Stimulated activated CD8-positive, alpha-beta memory T cell treated with anti-CD3 and anti-CD28 coated beads, Interleukin-7, amount 100 ng/mL, for 1 hour (primary cell): Measurements from ENCODE around the gene DTD1.

Experiments
- DNase-seq, 2 donors: peaks; one replicate each; pipeline ENCODE4 v3.0.0-alpha.2; 2020; ENCODE audit warnings: low read depth in 2 of 2

The DTD1 gene

DNA sequence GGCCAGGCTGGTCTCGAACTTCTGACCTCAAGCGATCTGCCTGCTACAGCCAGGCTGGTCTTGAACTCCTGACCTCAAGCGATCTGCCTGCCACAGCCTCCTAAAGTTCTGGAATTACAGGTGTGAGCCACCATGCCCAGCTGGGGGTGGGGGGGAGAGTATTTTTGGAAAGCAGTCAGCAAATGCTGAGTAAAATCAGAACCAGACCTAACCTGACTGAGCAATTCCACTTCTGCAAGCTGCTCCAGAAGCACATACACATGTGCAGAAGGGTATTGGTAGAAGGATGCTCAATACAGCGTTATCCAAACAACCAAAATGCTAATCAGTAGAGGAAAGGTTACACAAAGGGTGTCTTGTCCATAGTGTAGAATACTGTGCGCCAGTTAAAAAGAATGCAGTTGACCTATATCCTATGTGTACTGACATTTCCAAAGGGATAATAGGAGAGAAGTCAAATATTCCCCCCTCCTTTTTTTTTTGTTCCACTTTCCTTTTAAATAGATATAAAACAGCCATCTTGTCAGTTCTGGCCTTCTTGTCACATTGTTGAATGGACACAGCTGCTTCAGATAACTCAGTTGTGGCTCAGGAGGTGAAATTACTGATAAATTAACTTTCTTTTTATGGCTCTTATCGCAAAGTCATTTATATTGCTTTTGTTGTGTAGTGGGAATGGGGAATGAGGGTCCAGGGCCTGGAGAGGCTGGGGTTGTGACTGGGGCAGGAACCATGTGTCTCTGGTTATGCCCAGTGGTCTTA is 74.6 kb downstream of the DTD1 start:
- no peak for DNase-seq

- no peak for DNase-seq
Measured at GRCh38 chr20:18663932-18664331, 76.1 kb downstream of the DTD1 start.

DNA sequence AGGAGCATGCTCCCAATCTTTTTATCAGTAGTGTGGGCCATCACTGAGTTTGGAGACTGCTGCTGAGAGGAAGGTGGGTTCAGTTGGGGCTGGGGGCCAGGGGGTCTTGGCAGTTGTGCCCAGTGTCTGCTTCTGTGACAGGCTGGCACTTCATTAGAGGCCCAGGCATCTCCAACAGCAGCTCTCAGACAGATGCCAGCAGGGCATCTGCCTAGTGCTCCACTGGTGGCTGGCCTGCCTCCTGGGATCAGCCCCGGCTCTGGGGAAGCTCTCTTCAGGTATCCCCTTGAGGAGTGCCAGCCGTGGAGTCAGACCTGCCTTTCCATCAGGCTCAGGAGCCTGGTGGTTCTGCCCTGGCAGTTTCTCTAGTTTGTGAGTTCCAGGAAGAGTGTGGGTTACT is 77.3 kb downstream of the DTD1 start:
- no peak for DNase-seq

DNA sequence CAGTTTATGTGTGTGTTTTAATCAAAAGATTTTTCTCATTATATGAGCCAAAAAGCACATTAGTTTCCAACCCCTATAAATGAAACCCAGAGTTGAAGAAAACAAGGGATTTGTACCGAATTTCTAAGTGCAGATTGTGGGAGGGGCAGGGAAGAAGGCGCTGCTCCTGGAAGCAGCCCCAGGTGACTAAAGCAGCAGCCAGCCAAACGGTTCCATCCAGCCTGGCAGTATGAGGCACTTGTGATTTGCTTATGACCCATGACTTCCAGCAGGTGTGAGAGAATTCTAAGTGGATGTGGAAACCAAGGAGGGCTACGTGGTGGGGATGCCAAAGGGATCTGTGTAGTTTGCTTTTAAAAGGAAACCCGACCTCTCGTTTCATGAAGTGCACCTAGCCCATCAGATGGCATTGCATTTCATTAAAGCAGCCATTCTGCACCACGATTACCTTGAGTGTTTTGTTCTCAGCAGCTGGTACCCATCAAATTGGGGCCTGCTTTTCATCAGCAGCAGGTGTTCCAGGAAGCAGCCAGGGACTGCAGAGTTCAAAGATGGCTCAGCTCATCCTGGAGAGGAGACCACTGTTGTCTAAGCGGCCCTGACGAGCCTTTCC is 79.1 kb downstream of the DTD1 start:
- no peak for DNase-seq

DNA sequence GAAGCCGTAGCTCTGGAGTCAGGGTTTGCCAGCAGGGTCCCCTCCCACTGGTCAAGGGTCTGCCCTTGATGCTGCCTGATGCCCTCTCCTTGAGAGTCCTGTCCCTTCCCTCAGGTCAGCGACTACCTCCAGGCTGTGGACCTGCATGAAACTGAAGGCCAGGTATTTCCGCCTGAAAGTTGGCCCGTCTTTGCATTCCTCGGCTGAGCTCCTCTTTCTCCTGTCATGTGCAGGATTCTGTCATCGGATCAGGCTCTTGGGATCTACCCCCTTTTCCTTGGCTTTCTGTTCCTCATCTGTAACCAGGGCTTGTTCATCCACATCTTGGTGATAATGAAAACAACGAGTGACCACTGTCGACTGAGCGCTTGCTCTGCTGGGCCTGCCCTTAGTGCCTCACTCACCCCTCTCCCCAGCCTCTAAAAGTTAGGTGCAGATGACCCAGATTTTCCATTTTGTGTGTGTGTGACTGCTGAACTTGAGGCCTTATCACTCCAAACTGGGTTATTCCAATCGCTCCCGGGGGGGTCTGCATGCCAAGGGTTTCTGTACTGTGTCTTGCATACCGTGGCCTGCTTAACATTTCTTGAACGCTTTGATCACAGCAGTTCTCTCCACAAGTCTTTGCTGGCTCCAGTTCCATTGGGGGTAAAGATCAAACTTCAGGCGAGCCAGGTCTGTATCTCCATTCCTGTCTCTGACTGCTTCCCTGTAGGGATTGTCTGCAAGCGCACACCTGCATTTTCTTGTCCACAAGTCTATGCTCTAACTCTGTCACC is 81.6 kb downstream of the DTD1 start:
- DNase-seq = no peak

- DNase-seq = no peak
Measured at GRCh38 chr20:18671203-18671710, 83.4 kb downstream of the DTD1 start.

DNA sequence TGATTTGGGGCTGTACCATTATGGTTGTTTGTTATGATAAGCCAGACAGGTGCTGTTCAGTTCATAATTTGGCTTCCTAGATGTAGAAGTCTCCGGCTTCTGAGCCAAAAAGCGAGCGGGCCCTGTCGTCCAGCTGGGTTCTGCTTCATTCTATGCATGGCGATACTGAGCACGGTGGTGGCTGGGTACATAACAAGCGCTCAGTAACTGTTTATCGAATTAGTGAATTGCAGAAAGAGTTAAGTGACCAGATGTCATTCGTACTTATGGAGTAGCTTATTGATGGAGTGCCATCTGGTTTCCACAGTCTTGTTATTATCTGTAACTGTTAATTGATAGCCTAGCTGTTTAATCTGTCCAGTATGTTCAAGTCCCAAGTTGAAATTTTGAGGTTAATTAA is 85.0 kb downstream of the DTD1 start:
- no peak for DNase-seq

- DNase-seq = no peak
Measured at GRCh38 chr20:18676396-18676795, 88.5 kb downstream of the DTD1 start.

DNA sequence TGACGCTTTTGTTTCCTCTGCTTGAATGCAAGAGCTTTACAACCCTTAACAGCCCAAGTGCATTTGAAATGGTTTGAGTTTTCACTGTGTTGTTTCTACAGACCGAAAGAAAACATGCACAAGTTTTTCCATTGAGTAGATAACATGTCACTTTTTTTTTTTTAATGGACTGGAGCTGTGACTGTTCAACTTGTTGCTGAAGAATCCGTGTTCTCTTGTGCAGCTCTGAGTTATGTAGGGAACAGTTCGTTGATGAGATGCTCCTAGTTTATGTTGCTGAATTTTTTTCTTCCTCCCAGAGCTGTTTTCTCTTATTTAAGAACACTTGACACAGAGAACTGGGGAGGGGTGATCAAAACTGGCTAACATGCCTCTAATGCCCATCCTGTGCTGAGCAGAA is 89.3 kb downstream of the DTD1 start:
- no peak for DNase-seq

- DNase-seq = no peak
Measured at GRCh38 chr20:18678549-18679419, 90.9 kb downstream of the DTD1 start.

DNA sequence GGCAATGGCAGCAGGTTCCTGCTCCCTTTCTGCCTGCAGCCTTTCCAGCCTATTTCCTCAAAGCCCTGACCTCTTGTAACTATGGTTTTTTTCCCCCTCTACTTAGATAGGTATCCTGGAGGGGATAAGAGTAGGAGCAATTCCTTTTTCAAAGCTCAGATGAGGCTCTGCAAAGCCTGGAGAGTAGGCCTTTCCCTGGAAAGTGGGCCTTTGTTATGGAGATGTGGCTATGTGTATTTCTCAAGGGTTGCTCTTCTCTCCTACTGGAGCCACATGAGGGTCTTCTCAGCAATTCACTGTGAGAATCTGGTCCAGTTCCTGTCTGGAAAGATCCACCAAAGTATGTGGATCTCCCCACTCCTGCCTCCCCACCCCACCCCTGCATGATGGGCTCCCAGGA is 96.0 kb downstream of the DTD1 start:
- no peak for DNase-seq

GRCh38 chr20:18684775-18685174 is 96.9 kb downstream of the DTD1 start:
- no peak for DNase-seq

GRCh38 chr20:18685406-18685805 is 97.6 kb downstream of the DTD1 start:
- no peak for DNase-seq

- DNase-seq = no peak
Measured at GRCh38 chr20:18686696-18687095, 98.8 kb downstream of the DTD1 start.

GRCh38 chr20:18688676-18689075 is 100.8 kb downstream of the DTD1 start:
- no peak for DNase-seq

DNA sequence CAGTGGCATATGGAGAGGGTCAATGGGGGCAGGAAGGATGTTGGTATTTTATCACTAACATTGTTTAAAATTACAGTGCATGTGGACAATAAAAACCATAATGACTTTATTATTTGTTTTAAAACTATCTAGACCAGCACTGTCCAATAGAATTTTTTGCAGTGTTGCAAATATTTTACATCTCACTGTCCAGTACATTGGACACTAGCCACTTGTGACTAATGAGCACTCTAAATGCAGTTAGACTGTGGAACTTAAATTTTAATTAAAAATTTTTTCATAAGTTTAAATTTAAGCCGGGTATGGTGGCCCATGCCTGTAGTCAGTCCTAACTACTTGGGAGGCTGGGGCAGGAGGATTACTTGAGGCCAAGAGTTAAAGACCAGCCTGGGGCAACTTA is 101.7 kb downstream of the DTD1 start:
- DNase-seq = no peak

GRCh38 chr20:18692447-18692846 is 104.6 kb downstream of the DTD1 start:
- no peak for DNase-seq

GRCh38 chr20:18694071-18694470 is 106.2 kb downstream of the DTD1 start:
- DNase-seq = no peak

DNA sequence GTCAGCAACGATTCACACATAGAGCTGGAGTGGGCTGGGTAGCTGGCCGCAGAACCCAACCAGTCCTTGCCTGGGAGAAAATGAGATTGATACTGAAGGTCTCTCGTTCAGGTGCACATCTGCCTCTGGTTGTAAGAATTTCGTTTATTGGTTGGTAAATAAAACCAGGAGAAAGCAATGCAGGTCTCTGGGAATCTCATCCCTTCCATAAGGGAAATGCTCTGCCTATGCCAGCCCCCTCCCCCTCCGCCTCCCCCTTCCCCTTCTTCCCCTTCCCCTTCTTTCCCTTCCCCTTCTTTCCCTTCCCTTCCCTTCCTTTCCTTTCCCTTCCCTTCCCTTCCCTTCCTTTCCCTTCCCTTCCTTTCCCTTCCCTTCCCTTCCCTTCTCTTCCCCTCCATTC is 107.3 kb downstream of the DTD1 start:
- DNase-seq = no peak

DNA sequence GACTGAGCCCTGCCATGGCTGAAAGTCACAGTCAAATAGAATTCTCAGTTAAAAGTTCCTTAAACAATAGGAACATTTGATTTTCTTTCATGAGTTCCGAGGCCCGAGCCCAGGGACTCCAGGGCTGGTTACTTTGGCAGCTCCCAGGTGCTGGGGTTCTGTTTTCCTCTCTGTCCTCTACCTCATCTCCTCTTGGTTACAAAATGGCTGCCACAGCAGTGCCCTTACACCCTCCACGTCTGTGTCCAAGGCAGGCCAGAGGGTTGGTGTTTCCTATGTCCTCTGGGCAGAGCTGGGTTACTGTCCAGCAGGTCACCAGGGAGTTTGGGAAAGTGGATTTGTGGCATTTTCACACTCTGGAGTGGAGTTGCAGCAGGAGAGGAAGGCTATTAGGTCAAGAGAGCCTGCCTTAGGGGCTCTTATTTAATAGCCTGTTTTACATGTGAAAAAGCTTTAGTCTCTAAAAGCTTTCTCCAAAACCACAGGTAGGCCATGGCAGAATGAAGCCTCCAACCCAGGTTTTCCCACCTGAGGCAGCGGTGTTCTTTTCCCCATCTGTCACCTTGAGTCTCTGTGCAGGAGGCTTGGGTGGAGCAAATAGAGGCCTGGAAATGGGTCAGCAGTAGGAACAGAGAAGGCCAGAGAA is 111.0 kb downstream of the DTD1 start:
- DNase-seq = no peak

DNA sequence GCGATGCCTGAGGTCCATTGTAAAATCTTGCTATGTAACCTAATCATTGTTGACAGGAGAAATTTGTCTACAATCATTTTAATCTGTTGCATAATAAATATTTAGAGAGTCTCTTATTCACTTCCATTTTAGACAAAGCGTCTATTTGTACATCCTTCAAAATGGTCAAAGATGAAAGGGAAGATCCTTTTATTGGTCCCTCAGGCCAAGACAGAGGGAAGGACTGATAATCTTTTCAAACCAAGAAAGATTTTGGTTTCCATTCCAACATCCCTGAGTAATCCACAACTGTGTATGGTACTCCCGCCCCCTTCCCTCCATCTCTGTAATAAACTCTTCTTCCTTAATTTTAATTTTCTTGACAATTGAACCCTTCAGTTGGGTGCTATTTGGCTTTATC is 114.1 kb downstream of the DTD1 start:
- no peak for DNase-seq
